Stimulated activated CD4-positive, alpha-beta T cell treated with anti-CD3 and anti-CD28 coated beads, Interleukin-4, amount 100 ng/mL, for 48 hours (primary cell): ENCODE data around the gene ZC3H4.

Experiments
- DNase-seq, 2 donors: peaks; one replicate each; pipeline ENCODE4 v3.0.0-alpha.2; 2020; ENCODE audit warnings: low read depth in 2 of 2

The ZC3H4 gene

GRCh38 chr19:47133021-47133471 lies 19.5 kb upstream of the ZC3H4 start:
- DNase-seq: no peak

DNA sequence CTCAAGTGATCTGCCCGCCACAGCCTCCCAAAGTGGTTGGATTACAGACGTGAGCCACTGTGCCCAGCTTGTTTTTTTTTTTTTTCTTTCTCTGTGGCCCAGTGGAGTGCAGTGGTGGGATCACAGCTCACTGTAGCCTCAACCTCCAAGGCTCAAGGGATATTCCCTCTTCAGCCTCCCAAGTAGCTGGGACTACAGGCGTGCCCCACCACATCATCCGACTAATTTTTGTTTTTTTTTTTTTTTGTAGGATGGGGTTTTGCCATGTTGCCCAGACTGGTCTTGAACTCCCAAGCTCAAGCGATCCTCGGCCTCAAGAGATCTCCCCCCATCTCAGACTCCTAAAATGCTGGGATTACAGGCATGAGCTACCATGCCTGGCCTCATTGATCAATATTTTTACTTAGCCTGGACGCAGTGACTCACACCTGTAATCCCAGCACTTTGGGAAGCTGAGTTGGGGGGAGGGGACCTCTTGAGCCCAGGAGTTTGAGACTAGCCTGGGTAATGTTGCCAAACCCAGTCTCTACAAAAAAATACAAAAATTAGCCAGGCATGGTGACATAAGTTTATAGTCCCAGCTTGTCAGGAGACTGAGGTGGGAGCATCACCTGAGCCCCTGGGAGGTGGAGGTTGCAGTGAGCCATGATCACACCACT lies 18.7 kb upstream of the ZC3H4 start:
- no peak for DNase-seq

DNA sequence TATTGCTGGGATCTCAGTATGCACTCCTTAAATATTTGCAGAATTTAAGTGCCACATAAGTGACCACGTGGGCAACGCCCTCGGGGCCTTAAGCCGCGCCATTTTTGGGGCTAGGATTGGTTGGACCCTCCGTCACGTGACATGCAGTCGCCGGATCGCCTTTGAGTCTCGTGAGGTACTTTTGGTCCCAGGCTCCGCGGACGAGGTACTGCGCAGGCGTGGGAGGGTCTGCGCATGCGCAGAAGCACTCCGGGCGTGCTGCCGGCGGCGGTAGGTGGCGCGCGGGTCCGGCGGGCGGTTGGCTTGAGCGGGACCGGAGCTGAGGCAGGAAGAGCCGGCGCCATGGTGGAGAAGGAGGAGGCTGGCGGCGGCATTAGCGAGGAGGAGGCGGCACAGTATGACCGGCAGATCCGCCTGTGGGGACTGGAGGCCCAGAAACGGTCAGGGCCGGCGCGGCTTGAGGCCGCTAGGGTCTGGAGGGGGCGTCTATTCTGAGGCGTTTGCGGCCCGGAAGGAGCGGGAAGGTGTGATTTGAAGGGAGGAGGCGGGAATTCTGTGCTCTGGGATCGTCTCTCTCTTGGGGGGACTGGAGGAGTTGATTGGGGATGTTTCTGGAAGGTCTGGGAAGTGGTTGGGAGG lies 17.1 kb upstream of the ZC3H4 start, which contains the start of gene SAE1:
SAE1 (plus strand) TSS at position 247 of the 639 bp plus-strand sequence; CDS start at position 343, 96 bp downstream.
- DNase-seq: peak; percentile 88 to 98

- no peak for DNase-seq
These were observed 16.6 kb upstream of the ZC3H4 start for GRCh38 chr19:47130120-47130588.

DNA sequence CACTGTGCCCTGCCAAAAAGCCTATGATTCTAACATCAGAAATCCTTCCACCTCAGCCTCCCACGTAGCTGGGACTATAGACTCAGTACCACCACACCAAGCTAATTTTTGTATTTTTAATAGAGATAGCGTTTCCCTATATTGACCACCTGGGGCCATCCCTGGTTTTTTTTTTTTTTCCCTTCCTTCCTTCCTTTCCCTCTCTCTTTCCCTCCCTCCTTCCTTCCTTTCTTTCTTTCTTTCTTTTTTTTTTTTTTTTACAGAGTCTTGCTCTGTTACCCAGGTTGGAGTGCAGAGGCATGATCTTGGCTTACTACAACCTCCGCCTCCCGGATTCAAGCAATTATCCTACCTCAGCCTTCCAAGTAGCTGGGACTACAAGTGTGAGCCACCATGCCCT lies 16.0 kb upstream of the ZC3H4 start:
- DNase-seq: no peak

DNA sequence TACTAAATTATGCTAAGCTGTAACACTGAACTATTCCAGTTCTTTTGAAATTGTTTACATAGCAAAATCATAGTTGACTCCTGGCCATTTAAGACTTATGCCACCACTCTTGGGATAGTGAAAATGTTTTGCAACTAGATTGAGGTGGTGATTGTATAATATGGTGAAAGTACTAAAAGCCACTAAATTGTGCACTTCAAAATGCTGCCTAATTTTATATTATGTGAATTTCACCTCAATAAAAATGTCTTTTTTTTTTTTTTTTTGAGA lies 12.0 kb upstream of the ZC3H4 start:
- no peak for DNase-seq

GRCh38 chr19:47124937-47125668 lies 11.5 kb upstream of the ZC3H4 start:
- no peak for DNase-seq

DNA sequence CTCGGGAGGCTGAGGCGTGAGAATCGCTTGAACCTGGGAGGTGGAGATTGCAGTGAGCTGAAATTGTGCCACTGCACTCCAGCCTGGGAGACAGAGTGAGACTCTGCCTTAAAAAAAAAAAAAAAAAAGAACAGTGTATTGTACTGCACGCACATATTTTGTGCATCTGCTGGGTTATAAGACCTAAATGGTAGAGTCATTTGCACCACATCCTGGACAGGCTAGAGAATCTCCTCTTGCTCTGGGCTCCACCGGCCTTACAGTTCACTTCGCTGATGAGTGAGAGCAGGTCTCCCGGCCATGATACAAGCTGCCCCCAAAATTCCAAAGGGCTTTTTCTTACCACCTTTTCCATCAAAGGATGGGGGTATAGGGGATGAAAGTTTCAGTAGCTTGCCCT lies 9.8 kb upstream of the ZC3H4 start:
- DNase-seq: no peak

DNA sequence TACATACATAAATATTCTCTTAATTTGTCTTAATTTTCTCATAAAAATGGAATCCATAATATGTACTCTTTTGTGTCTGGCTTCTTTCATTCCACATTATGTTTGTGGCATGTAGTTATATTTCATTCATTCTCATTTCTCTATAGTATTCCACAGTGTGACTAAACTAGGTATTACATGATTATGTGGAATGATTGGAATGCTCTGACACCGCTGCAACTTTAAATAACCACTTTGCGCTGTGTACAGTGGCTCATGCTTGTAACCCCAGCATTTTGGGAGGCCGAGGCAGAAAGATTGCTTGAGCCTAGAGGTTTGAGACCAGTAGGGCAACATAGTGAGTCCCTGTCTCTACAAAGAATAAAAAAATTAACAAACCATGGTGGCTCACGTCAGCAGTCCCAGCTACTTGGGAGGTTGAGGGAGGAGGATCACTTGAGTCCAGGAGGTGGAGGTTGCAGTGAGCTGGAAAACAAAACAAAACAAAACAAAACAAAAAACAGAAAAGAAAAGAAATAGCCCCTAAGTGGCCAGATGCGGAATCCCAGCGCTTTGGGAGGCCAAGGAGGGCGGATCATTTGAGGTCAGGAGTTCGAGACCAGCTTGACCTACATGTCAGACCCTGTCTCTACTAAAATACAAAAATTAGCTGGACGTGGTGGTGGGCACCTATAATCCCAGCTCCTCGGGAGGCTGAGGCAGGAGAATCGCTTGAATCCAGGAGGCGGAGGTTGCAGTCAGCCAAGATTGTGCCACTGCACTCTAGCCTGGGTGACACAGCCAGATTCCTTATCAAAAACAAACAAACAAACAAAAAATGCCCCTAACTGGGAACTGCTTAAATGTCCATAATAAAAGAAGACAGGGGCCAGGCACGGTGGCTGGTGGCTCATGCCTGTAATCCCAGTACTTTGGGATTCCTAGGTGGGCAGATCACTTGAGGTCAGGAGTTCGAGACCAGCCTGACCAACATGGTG lies 9.1 kb upstream of the ZC3H4 start:
- DNase-seq: no peak

DNA sequence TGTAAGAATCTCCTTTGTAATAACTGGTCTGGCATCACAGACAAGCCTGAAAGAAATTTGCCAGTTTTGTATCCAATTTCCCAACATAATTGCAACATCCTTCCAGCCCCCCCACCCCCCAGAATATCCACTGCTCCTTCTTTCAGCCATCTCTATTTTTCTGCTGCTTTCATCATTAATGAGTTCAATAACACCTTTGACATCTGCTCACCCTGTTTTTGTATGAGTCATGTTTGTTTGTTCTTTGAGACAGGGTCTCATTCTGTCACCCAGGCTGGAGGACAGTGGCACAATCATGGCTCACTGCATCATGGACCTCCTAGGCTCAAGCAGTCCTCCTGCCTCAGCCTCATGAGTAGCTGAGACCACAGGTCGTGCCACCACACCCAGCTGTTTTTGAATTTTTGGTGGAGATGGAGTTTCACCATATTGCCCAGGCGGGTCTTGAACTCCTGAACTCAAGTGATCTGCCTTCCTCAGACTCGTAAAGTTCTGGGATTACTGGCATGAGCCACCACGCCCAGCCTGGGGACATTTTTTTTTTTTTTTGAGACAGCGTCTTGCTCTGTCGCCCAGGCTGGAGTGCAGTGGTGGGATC lies 7.0 kb upstream of the ZC3H4 start:
- no peak for DNase-seq

- no peak for DNase-seq
These were observed 475 bp upstream of the ZC3H4 start for GRCh38 chr19:47113850-47114651.

- peak; percentile 76 to 84 for DNase-seq
These were observed 1.2 kb downstream of the ZC3H4 start for GRCh38 chr19:47112166-47112996.

- peak in 1 of 2 donors; percentile 33 for DNase-seq
These were observed 1.9 kb downstream of the ZC3H4 start for GRCh38 chr19:47111682-47112165.

- peak in 1 of 2 donors; percentile 35 for DNase-seq
These were observed 2.5 kb downstream of the ZC3H4 start for GRCh38 chr19:47111006-47111621.

DNA sequence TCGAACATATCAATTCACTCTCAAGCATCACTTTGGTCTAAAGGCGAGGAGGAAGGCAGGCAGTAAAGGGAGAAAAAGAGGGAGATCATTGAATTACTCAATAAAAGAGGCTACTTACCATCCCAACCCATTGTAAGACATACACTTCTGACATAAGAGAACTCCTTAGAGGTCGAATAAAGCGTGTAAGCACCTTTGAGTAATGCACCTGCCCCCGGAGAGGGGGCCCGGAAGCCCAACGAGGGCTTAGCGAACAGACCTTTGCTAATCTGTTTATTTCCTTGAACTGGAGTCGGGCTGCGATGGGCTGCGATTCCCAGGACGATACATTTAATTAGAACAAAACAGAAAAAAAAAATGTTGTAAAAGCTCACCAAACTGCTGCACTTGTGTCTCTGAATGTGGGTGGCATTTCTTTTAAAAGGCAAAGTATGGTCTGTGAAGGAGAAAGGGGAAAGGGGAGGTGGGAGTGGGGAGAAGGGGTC lies 3.0 kb downstream of the ZC3H4 start:
- DNase-seq: peak in 1 of 2 donors; percentile 20

DNA sequence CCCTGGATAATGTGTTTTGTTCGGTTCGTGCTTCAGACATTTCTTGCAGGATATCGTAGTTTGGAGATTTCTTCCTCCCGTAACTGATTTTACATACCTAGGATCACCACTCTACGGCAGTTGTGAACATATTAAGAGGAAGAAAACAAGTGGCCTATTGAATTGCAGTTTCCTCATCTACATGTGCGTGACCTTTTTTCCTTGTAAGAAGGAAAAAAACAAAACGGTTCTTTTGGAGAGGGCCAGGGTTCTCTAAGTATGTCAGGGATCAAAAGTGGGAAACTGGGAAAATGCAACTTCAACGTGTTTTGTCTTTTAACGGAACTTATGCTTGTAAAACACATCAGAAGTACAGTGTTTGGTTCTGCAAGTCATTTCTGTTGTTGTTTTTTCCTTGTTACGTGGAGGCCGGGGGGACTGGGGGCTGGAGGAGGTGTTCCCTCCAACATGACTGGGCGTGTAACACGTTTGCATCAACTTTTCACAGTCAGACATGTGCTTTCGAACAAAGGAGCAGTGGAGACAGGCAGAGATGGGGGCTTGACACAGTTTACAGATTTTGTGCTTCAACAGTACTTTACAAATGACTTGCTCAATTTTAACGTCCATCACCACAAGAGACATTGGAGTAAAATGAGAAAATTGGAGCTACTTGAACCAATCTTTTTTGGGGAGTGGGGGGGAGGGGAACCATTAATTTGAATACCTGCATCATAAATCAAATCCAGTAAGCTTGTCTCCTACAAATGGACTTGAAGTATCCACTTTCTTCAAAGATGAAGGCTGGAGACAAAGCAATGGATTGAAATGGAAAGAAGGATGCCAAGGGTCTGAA lies 3.8 kb downstream of the ZC3H4 start:
- peak; percentile 48 to 56 for DNase-seq

GRCh38 chr19:47109177-47109540 lies 4.4 kb downstream of the ZC3H4 start:
- DNase-seq: no peak
